Activated CD8-positive, alpha-beta memory T cell treated with anti-CD3 and anti-CD28 coated beads, Interleukin-2, amount 10 ng/mL, durations not matched to agents 7 days and 5 days (primary cell): ENCODE measurements around the gene INCA1. TPM values are rescaled to one million over a fixed set of nuclear protein-coding genes. Genes with fewer than 3 reads are reported as not detected.

ENCODE experiments used
- ATAC-seq: fragments of 150-1000 bp; cut with Tn5 transposase; one replicate; pipeline ENCODE4 v1.10.0; 2021; ENCODE audit warnings: moderate library complexity
- CTCF ChIA-PET: fragments of 350-600 bp; sonication (Branson Sonifier 250); formaldehyde crosslinking; loops from one replicate; lab custom pipeline; 2021; ENCODE audit warnings: antibody characterized with exemption; lab: Charles Lee
- DNase-seq: peaks from one replicate; pipeline ENCODE4 v3.0.0-alpha.2; 2020
- H3K27ac Mint-ChIP-seq: one replicate; pipeline ENCODE4 v1.8.0; 2021; ENCODE audit warnings: mild to moderate bottlenecking, mixed read lengths
- H3K27me3 Mint-ChIP-seq: one replicate; pipeline ENCODE4 v1.8.0; 2021; ENCODE audit warnings: mixed read lengths
- H3K36me3 Mint-ChIP-seq: one replicate; pipeline ENCODE4 v1.8.0; 2021; ENCODE audit warnings: mild to moderate bottlenecking, mixed read lengths
- H3K4me1 Mint-ChIP-seq: one replicate; pipeline ENCODE4 v1.8.0; 2021; ENCODE audit warnings: mixed read lengths
- H3K4me3 Mint-ChIP-seq: one replicate; pipeline ENCODE4 v1.8.0; 2021; ENCODE audit warnings: mild to moderate bottlenecking, moderate library complexity, mixed read lengths
- H3K9me3 Mint-ChIP-seq: one replicate; pipeline ENCODE4 v1.8.0; 2022; ENCODE audit warnings: low read depth, mixed read lengths
- total RNA-seq, 2 experiments: library from RNA; stranded (reverse); gene quantifications; one replicate each; pipeline ENCODE4 v1.2.3, GENCODE V29; 2021

The INCA1 gene
- total RNA-seq, 2 experiments from 2014 or later: 0.20 to 0.23 TPM

- Mint-ChIP-seq H3K27me3 (no peaks in the 10 kb centered on the region), H3K4me3 (no peak overlapping the region), H3K27ac (peak overlapping the region; percentile 20), H3K36me3 (peaks cover 42% of the 10 kb centered on the region), H3K9me3 (no peaks in the 10 kb centered on the region), H3K4me1 (peaks cover 27% of the 10 kb centered on the region)
- no peak for ATAC-seq
- CTCF ChIA-PET: interaction anchor here (1.1 to 1.3 kb wide), 2 partner anchors 63 to 65 kb away, joined by 3 to 5 read pairs; no protein-coding TSS in a partner anchor
- DNase-seq: no peak
Measured at GRCh38 chr17:4974115-4974670, 23.1 kb downstream of the INCA1 start.

GRCh38 chr17:4973256-4974114 lies 23.8 kb downstream of the INCA1 start:
- CTCF ChIA-PET: interaction anchor here (1.1 kb wide), 1 partner anchor 63 kb away, joined by 3 read pairs; no protein-coding TSS in a partner anchor
- H3K4me3 Mint-ChIP-seq: no peak overlapping the region
- peak overlapping the region; percentile 20 for H3K27ac Mint-ChIP-seq
- no peaks in the 10 kb centered on the region for H3K27me3 Mint-ChIP-seq
- DNase-seq (no peak), ATAC-seq (no peak)
- H3K36me3 Mint-ChIP-seq: peaks cover 47% of the 10 kb centered on the region
- H3K9me3 Mint-ChIP-seq: no peaks in the 10 kb centered on the region
- peaks cover 34% of the 10 kb centered on the region for H3K4me1 Mint-ChIP-seq

- Mint-ChIP-seq H3K36me3 (peaks cover 43% of the 10 kb centered on the region), H3K27ac (no peak overlapping the region), H3K9me3 (no peaks in the 10 kb centered on the region), H3K4me3 (no peak overlapping the region), H3K27me3 (no peaks in the 10 kb centered on the region), H3K4me1 (peaks cover 34% of the 10 kb centered on the region)
- DNase-seq (no peak), ATAC-seq (no peak)
- CTCF ChIA-PET: no interaction called here
Measured at GRCh38 chr17:4972752-4973151, 24.6 kb downstream of the INCA1 start.

GRCh38 chr17:4972322-4972721 lies 25.0 kb downstream of the INCA1 start:
- Mint-ChIP-seq H3K27me3 (no peaks in the 10 kb centered on the region), H3K27ac (no peak overlapping the region), H3K4me3 (no peak overlapping the region), H3K9me3 (no peaks in the 10 kb centered on the region), H3K36me3 (peaks cover 42% of the 10 kb centered on the region), H3K4me1 (peaks cover 34% of the 10 kb centered on the region)
- DNase-seq (no peak), ATAC-seq (no peak)
- CTCF ChIA-PET: interaction anchor here (0.9 to 6.3 kb wide), 2 partner anchors 14 to 91 kb away, joined by 3 to 39 read pairs; partner anchors contain the start of gene CAMTA2

- H3K4me1 Mint-ChIP-seq: peaks cover 34% of the 10 kb centered on the region
Measured at GRCh38 chr17:4971826-4972225, 25.5 kb downstream of the INCA1 start.

GRCh38 chr17:4970273-4970672 lies 27.0 kb downstream of the INCA1 start:
- H3K9me3 Mint-ChIP-seq: no peaks in the 10 kb centered on the region
- peaks cover 44% of the 10 kb centered on the region for H3K4me1 Mint-ChIP-seq
- CTCF ChIA-PET: interaction anchor here (1.2 to 6.3 kb wide), 5 partner anchors 10 to 91 kb away, joined by 3 to 39 read pairs (median 8); partner anchors contain the start of genes CAMTA2, RNF167 and SLC25A11
- H3K27ac Mint-ChIP-seq: no peak overlapping the region
- no peaks in the 10 kb centered on the region for H3K27me3 Mint-ChIP-seq
- H3K36me3 Mint-ChIP-seq: peaks cover 42% of the 10 kb centered on the region
- DNase-seq (no peak), ATAC-seq (no peak)
- H3K4me3 Mint-ChIP-seq: no peak overlapping the region

More at GRCh38 chr17:4971826-4972225, 25.5 kb downstream of the INCA1 start:
- Mint-ChIP-seq H3K27ac (no peak overlapping the region), H3K36me3 (peaks cover 41% of the 10 kb centered on the region), H3K4me3 (no peak overlapping the region), H3K9me3 (no peaks in the 10 kb centered on the region), H3K27me3 (no peaks in the 10 kb centered on the region)
- CTCF ChIA-PET: interaction anchor here (0.6 to 6.3 kb wide), 6 partner anchors 8 to 91 kb away, joined by 3 to 39 read pairs (median 3); partner anchors contain the start of genes CAMTA2 and PFN1
- ATAC-seq (no peak), DNase-seq (no peak)

- peaks cover 43% of the 10 kb centered on the region for H3K4me1 Mint-ChIP-seq
- no peak for DNase-seq
- no peak overlapping the region for H3K4me3 Mint-ChIP-seq
- no peak overlapping the region for H3K27ac Mint-ChIP-seq
- ATAC-seq: no peak
- CTCF ChIA-PET: interaction anchor here (1.0 to 6.3 kb wide), 9 partner anchors 11 to 93 kb away, joined by 3 to 39 read pairs (median 5); partner anchors contain the start of genes CAMTA2, CHRNE, RNF167 and SLC25A11
- no peaks in the 10 kb centered on the region for H3K27me3 Mint-ChIP-seq
- H3K9me3 Mint-ChIP-seq: no peaks in the 10 kb centered on the region
- peaks cover 42% of the 10 kb centered on the region for H3K36me3 Mint-ChIP-seq
Measured at GRCh38 chr17:4969551-4970173, 27.7 kb downstream of the INCA1 start.

GRCh38 chr17:4969047-4969550 lies 28.2 kb downstream of the INCA1 start:
- no peaks in the 10 kb centered on the region for H3K27me3 Mint-ChIP-seq
- CTCF ChIA-PET: interaction anchor here (1.0 to 6.3 kb wide), 6 partner anchors 12 to 94 kb away, joined by 3 to 39 read pairs (median 16); partner anchors contain the start of genes CAMTA2, CHRNE, RNF167 and SLC25A11
- H3K9me3 Mint-ChIP-seq: no peaks in the 10 kb centered on the region
- ATAC-seq (no peak), DNase-seq (peak; percentile 71)
- no peak overlapping the region for H3K4me3 Mint-ChIP-seq
- H3K27ac Mint-ChIP-seq: no peak overlapping the region
- peaks cover 41% of the 10 kb centered on the region for H3K4me1 Mint-ChIP-seq
- peaks cover 42% of the 10 kb centered on the region for H3K36me3 Mint-ChIP-seq

GRCh38 chr17:4968486-4969046 lies 28.8 kb downstream of the INCA1 start:
- no peak overlapping the region for H3K4me3 Mint-ChIP-seq
- peaks cover 36% of the 10 kb centered on the region for H3K4me1 Mint-ChIP-seq
- DNase-seq (no peak), ATAC-seq (no peak)
- H3K27ac Mint-ChIP-seq: no peak overlapping the region
- CTCF ChIA-PET: interaction anchor here (0.7 to 6.3 kb wide), 11 partner anchors 13 to 94 kb away, joined by 3 to 39 read pairs (median 8); partner anchors contain the start of genes CAMTA2, CHRNE, ENO3 and PFN1
- H3K36me3 Mint-ChIP-seq: peaks cover 39% of the 10 kb centered on the region
- H3K9me3 Mint-ChIP-seq: no peaks in the 10 kb centered on the region
- no peaks in the 10 kb centered on the region for H3K27me3 Mint-ChIP-seq

GRCh38 chr17:4967539-4968485 lies 29.5 kb downstream of the INCA1 start, which contains the start of gene SPAG7:
Gene SPAG7, minus strand, starts transcription at chr17:4967817. Its CDS starts 13 bp downstream, at chr17:4967804.
- peaks cover 39% of the 10 kb centered on the region for H3K36me3 Mint-ChIP-seq
- CTCF ChIA-PET: interaction anchor here (0.7 to 6.3 kb wide), 16 partner anchors 10 to 401 kb away, joined by 3 to 39 read pairs (median 7); partner anchors contain the start of genes CAMTA2, ENO3, PFN1 and RNF167
- H3K9me3 Mint-ChIP-seq: no peaks in the 10 kb centered on the region
- H3K4me1 Mint-ChIP-seq: peaks cover 36% of the 10 kb centered on the region
- ATAC-seq (peak; percentile 73), DNase-seq (peak; percentile 96)
- H3K4me3 Mint-ChIP-seq: no peak within 1 kb of the TSS
- H3K27ac Mint-ChIP-seq: no peak within 1 kb of the TSS
- H3K27me3 Mint-ChIP-seq: no peaks in the 10 kb centered on the region

GRCh38 chr17:4966844-4967538 lies 30.3 kb downstream of the INCA1 start:
- Mint-ChIP-seq H3K4me1 (peaks cover 36% of the 10 kb centered on the region), H3K4me3 (no peak overlapping the region), H3K36me3 (peaks cover 34% of the 10 kb centered on the region), H3K9me3 (no peaks in the 10 kb centered on the region), H3K27ac (no peak overlapping the region), H3K27me3 (no peaks in the 10 kb centered on the region)
- CTCF ChIA-PET: interaction anchor here (1.0 to 6.3 kb wide), 13 partner anchors 9 to 400 kb away, joined by 3 to 39 read pairs (median 9); partner anchors contain the start of genes CAMTA2, ENO3, PFN1 and RNF167
- ATAC-seq (peak; percentile 89), DNase-seq (peak; percentile 99)
